HG02852 (cell line): ENCODE measurements around the gene FASLG.
"Not testable (repeated sequence)": the region's sequence is repeated elsewhere in the genome, so short reads cannot be mapped to it uniquely, and the experiment has no call there.

ENCODE experiments used
- ATAC-seq: cut with Tn5 transposase; IDR thresholded peaks from one replicate; pipeline ENCODE4 v1.9.1; 2021; ENCODE audit warnings: mild to moderate bottlenecking, moderate library complexity; ENCODE audit not compliant: unreplicated experiment

The FASLG gene

DNA sequence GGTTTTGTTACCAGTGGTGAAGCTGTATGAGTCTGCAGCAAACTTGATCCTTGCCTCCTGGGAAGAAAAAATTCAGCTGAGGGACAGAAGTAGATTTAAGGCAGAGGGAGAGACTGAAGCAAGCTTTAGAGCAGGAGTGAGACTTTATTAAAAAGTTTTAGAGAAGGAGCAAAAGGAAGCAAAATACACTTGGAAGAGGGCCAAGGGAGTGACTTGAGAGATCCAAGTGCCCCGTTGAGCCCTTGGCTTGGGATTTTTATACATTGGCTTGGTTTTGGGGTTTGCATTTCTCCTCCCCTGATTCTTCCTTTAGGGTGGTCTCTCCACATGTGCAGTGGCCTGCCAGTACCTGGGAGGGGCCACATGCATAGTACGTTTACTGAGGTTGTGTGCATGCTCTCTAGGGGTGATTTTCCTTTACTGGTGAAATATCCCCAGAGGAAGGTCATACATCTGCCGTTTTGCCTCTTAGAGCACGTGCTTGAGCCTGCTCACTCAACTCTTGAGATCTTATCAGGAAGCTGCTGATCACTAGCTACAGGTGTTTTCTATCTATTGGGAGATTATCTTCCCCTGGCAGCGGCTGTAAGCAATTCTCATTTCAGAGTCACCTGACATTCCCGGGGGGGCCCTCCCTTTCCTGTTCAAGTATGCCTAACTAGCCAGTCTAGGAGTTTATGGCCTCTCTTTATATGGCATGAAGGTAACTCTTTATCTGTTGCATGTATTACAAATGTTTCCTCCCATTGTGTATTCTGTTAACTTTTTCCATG, 20.3 kb downstream of the FASLG start:
- no peak for ATAC-seq

DNA sequence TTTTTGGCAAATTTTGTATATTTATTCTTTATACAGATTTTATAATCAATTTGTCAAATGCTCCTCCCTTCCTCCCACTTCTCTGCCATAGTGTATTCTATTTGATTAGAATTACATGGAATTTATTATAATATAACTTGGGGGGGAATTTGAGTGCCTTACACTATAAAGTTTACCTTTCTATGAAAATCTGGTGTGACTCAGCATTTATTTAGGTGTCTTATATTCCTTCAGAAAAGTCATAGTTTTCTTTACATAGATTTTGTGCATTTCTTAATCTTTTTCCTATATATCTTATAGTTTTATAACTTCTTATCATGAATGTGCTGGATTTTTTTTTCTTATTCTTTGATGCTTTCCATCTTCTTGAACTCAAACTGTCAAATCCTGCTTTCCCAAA, 21.3 kb downstream of the FASLG start:
- ATAC-seq: no peak

DNA sequence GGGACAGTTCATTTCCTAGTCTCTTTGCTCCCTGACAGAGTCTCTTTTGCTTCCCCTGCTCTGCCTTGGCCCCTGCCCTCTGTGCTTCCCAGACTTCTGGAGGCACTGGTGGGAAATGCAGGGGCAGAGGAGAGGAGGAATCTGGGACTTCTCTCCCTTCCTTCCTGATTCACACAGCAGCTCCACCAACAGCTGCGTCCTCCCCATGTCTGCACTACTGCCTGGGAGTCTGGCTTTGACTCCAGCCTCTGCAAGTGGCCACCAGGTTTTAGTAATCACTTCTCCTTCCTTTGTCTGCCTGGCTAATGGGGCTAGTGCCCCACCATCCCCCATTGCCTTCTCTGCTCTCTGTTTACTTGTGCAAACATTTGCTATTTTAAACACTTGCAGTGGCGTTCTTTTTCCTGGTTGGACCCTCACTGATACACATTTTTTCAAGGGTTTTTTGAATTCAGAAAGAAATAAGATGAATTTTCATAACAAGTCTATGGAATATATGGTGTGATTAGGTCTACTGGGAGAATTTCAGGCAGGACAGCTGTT, 21.9 kb downstream of the FASLG start:
- ATAC-seq: no peak

DNA sequence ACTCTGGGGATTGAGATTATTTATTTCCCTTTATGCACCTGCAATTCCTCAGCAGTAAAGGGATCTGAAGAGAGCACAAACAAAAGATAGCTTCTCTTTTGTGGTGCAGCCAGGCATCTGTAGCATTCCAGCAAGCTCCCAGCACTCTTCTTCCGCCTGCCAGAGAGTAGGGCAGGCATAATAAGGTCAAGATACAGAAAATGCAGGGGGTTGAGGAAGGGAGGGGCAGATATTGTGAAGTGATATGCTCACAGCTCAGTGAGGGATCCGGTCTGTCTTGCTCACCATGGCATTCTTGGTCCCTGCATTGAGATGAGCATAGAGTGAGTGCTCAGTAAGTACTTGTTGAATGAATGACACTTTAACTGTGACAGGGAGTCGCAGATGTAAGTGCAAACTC, 23.9 kb downstream of the FASLG start:
- no peak for ATAC-seq

DNA sequence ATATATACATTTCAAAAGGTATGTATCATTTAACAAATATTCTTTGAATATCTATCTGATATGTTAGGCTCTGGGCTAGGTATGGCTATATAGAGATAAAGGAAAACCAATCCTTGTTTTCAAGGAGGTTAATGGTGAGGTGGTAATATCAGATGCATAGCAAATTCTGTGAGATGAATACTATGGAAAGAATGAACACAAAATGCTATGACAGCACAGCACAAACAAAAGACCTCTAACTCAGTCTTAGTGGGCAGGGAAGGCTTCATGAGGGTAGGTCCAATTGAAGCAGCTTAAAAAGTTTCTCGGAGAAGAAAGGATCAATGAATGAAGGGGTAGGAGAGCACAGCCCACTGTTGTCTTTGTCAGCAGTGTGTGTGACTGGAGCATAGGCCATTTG, 27.2 kb downstream of the FASLG start:
- no peak for ATAC-seq

DNA sequence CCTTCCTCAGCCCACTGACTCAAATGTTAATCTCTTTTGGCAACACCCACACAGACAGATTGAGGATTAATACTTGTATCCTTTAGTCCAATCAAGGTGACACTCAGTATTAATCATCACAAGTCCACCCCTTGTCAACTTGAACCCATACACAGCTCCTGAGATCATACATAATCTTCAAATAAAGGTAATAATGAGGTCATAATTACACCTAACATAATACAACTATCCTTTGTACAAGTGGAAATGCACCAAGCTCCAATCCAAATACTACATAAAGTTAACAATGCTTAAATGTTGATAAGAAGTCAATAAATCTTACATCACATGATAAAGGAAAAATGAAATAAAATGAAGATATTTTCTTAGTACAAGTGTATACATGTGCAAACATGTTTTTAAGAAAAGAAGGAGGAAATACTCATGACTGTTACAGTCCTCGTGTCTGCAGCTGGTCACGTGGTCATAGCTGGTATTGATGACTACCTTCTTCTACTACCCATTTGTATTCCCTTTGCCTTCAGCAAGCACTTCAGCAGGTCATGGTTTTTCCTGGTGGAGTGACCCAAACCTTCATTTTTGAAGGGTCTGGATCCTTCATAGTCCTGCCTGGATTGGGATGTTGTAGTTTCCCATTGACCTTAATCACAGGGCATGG, 29.7 kb downstream of the FASLG start:
- ATAC-seq: not testable (repeated sequence)

DNA sequence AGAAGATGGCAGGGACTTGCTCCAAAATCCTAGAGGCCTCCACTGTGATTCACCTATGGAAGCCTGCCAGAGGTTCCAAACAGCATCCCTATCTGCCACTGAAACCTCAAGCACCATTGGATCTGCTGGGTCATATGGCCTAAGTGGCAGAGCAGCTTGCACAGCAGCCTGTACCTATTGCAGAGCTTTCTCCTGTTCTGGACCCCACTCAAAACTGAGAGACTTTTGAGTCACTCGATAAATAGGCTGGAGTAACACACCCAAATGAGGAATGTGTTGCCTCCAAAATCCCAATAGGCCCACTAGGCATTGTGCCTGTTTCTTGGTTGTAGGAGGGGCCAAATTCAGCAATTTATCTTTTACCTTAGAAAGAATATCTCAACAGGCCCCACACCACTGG, 32.0 kb downstream of the FASLG start:
- not testable (repeated sequence) for ATAC-seq

DNA sequence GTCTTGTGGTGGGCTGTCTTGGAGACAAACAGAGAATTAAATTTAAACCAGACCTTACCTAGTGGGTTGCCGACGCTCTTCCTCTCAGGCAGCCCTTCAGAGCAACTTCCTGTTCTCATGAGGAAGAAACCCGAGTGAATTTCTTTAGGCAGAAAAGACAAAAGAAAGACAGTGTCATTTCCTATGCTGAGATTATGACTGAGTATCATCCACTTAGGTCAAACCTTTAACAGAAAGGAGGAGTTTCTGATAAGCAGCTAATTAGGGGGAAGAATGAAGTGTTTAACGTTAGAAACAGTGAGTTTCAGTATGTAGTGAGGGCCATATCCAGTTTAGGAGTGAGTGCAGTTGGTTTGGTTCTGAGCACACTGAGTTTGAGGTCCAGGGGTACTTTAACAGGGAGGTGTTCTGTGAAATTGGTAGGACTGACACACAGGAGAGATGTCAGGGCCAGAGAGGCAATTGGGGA, 38.7 kb downstream of the FASLG start:
- ATAC-seq: no peak

DNA sequence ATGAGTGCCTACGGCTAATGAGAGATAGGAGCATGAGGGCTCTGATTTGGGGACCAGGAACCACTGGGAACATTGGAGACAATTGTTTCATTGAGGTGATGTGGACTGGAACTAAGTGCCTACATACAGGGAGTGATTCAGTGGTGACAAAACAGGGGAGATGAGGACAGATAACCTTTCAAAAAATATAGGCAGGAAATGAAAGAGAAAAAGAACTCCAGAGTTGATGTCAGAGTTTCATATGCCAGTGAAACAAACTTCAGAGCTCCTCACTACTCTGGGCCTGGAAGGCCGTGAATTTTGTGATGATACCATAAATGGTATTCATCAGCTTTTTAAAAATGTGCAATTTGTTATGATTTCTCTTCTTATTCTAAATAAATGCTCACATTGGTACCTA, 39.3 kb downstream of the FASLG start:
- ATAC-seq: no peak

DNA sequence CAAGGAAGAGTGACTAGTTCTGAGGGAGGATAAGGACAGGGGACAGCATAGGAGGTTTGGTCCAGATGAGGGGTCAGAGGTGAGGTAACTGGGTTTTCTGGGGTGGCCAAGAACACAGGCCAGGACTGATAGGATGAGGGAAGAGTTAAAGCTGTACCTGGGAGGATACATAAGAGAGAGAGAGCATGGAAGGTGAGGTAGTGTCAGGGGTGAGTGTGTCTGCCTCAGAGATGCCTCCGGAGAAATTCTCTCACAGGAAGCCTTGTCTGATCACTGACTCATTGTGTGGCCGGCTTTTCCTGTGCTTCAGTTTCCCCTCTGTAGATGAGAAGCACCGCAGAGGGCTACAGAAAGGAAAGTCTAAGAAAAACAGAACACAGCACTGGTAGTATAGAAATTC, 40.2 kb downstream of the FASLG start:
- peak; percentile 79 for ATAC-seq

DNA sequence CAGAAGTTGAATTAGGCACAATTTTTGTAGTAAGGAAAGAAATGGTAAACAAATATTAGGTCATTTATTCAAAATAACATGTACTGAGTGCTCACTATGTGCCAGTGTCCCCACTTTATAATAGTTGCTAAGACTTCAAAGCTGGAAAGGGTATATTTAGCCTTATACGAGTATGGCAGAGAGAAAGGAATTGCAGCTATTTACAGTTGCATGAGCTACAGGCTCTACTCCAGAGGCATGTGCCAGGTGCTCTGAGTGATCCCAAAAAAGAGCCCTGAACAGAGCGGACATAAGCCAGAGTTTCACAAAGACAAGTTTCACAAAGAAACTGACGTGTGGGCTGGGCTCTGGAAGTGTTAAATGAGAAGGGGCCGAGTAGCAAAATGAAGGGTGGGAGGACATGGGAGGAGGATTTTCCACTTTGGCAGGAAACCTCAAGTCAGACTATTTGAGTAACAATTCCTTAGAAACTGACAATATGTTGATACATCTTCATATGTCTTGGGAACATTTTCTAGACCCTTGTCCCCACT, 40.9 kb downstream of the FASLG start:
- no peak for ATAC-seq

DNA sequence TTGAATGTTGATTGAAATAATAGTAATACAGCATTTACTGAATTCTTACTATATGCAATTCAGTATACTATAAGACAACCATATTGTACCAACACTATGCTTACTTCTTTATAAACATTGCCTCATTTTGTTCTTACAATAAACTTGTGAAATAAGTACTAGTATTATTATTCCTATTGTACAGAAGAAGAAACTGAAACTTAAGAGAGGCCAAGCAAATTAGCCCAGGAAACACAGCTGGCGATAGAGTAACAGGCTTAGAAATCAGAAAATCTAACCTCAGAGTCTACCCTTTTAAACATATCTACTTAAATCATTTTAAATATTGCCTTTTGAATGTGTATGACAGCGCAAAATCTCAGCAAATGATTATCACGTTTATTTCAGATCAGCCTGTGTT, 41.7 kb downstream of the FASLG start:
- no peak for ATAC-seq

DNA sequence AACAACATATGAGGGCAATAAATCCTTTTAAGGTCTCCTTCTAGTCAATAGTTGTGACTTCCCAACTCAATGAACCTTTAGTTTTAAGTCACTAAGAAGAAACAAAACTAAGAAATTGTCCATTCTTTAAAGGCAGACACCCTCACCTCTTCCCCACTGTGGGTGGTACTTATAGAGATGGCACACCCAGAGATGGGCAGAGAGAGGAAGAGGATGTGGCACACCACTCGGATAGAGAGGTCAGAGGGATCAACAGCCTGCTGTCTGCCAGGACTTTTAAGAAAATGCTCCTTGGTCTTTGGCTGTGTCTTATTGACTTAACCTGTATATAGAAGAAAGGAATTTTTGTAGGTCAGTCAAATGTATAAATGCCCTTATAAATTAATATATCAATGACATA, 45.1 kb downstream of the FASLG start:
- ATAC-seq: no peak

DNA sequence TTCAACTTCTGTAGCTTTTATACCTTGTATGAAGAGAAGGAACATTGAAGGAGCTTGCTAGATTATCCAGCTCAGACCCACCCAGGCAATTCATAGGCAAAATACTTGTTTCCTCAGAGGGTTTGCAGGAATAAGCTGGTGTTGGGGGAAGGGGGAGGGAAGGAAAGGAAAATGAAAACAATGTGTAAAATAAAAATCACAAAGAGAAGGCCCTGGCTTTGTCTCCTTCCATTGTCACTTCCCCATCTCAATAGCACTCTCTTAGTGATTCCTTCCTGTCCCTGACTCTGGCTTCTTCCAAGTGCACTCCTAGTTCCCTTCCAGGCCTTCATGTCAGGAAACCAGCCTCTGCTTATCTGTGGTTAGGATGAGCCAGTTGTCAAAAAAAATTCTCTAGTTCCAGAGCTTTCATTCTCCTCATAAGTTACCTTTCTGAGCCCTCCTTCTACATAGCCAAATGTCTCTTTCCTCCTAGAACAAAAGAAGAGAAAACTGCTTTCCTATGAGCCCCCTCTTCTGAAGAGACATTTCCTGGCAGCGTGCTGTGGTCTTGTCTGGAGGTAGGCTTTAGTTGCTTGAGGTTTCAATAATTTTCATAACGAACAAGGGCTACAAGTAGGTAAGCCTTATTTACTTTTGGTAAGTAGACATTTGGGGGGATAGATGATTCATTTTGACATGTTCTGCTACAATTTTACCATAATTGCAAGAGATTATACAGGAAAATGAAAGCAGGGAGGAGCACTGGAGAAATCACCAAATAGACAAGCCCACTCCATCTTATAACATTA, 45.7 kb downstream of the FASLG start:
- no peak for ATAC-seq

DNA sequence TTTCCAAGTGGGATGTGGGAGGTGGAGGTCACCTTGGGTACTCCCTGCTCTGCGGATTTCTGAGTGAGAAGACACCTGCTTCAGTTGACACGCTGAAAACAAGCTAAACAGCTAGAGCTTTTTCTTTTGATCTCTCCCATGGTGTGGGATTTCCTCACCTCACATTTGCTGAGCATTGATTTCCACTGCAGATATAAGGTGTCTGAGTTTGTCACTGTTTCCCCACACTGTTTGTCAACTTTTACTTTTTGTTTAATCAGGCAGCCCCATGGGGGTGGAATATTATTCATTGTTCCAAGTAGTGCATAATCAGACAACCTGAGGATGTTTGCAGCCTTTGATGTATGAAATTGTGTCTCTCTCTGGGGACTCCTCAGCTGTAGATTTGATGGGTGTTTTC, 49.5 kb downstream of the FASLG start:
- no peak for ATAC-seq

DNA sequence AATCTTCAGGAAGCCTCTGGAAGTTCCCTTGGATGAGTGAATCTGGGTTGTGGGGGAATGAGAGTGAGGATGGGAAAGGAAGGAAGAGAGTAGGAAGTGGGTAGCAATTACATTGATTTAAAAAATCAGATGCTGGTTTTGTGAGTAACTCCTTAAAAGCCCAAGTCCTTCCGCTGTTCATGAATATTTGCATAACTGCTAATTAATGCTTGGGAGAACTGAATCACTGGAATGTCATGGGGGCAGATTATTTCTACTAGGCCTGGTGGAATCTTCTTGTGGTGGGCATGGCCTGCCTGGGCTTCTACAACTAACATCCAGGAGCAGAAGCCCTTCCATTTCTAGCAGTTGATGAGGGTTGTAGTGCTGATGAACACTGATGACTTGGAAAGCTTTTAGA, 52.7 kb downstream of the FASLG start:
- no peak for ATAC-seq

DNA sequence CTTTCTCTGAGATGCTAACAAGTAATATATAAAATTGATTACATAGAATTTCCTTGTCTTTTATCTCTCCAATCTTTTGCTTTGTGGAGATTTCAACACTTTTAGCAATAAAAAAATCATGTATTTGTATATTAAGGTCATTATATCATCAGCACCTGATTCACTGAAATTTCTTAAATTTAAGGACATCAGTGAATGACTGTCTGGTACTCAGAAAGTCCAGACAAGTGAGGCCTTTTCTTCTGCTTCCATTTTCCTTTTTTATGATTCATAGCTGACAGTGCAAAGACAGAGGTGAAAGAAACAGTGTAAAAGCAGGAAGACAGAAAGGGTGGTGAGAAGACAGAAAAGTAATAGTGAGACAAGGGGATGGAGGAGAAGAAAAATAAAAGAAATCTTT, 54.6 kb downstream of the FASLG start:
- ATAC-seq: no peak
